ENCODE measurements around the gene CEP104. TPM values are rescaled to one million over a fixed set of nuclear protein-coding genes. Genes with fewer than 3 reads are reported as not detected.

CEP104 gene
- total and polyA plus RNA-seq, 9 of the 15 experiments (the other 6 are each of a cell fraction or from before 2014, with no cell fraction given), result 11.2 to 63.4 (median 42.6) TPM

DNA sequence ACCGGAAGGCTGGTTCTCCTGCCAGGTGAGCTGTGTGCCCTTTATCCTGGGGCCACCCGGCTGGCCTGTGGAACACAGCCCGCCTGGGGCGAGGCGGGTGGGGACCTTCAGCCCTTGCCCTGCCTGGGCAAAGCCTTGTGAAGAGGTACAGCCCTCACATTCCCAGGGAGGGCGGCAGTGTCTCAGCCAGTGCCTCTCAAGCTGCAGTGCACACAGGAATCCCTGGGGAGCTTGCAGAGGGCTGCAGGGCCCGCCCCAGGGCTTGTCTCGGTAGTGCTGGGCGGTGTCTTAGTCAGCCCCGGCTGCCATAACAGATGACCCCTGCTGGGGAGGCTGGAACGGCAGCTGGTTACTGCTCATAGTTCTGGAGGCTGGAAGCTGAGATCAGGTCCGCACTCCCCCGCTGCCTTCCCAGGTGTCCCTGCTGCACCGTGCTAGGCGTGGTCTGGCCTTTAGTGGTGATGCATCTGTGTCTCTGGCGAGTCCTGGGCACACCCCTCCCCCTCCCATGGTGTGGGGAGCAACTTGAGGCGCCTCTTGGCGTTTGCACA lies 12.8 kb upstream of the CEP104 start (continued):
- TF ChIP-seq TRIM28 (IDR thresholded peaks at IDR 0.05) (peak; percentile 43; the same call in 1 of the 2 replicates), MCM5 (IDR thresholded peaks at IDR 0.05; ENCODE audit: low read depth) (no peak), ZNF253 (CRISPR knock-in tag; conservative IDR thresholded peaks at IDR 0.05) (no peak), ESRRB (CRISPR knock-in tag; IDR thresholded peaks at IDR 0.05; ENCODE audit: borderline replicate concordance) (no peak), MED1 (CRISPR knock-in tag; IDR thresholded peaks at IDR 0.05; ENCODE audit: borderline replicate concordance) (no peak), ZNF764 (CRISPR knock-in tag; IDR thresholded peaks at IDR 0.05; ENCODE audit: low read depth) (no peak), MEF2A (IDR thresholded peaks at IDR 0.05; ENCODE audit: control insufficient read depth, low read depth, low read length) (no peak), ZNF785 (CRISPR knock-in tag; IDR thresholded peaks at IDR 0.05) (no peak), SNIP1 (IDR thresholded peaks at IDR 0.05; ENCODE audit: low read depth) (no peak), ZNF75A (CRISPR knock-in tag; IDR thresholded peaks at IDR 0.05) (no peak), MBD2 (IDR thresholded peaks at IDR 0.05; ENCODE audit: borderline replicate concordance, low read depth) (no peak), TAF7 (tag; IDR thresholded peaks at IDR 0.05) (no peak), NR2F6 (CRISPR knock-in tag; IDR thresholded peaks at IDR 0.05) (no peak), ZSCAN29 (IDR thresholded peaks at IDR 0.05) (no peak), MTA2 (IDR thresholded peaks at IDR 0.05; ENCODE audit: low read depth) (no peak), KDM4B (IDR thresholded peaks at IDR 0.05; ENCODE audit: borderline replicate concordance in 2 of 2, low read depth in 1 of 2) (no peak), TEAD4 (IDR thresholded peaks at IDR 0.05; ENCODE audit: low read length) (peak; percentile 29; the same call in 1 of the 2 replicates), TEAD4 (CRISPR knock-in tag; IDR thresholded peaks at IDR 0.05; ENCODE audit: borderline replicate concordance) (no peak), NFATC3 (IDR thresholded peaks at IDR 0.05) (no peak), NR4A1 (CRISPR knock-in tag; IDR thresholded peaks at IDR 0.05) (no peak), NR4A1 (tag; IDR thresholded peaks at IDR 0.05) (no peak), NFIC (IDR thresholded peaks at IDR 0.05) (no peak), U2AF1 (optimal IDR thresholded peaks at IDR 0.05; ENCODE audit: low read depth, low read length) (no peak), ESRRA (IDR thresholded peaks at IDR 0.05; ENCODE audit: borderline replicate concordance, low read depth) (no peak), KLF1 (tag; IDR thresholded peaks at IDR 0.05) (peak; percentile 58; the same call in 1 of the 2 replicates)
- TF ChIP-seq, protein P1, sequence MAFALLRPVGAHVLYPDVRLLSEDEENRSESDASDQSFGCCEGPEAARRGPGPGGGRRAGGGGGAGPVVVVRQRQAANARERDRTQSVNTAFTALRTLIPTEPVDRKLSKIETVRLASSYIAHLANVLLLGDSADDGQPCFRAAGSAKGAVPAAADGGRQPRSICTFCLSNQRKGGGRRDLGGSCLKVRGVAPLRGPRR (CRISPR knock-in tag; IDR thresholded peaks at IDR 0.05), result no peak
- TF ChIP-seq, protein P2, sequence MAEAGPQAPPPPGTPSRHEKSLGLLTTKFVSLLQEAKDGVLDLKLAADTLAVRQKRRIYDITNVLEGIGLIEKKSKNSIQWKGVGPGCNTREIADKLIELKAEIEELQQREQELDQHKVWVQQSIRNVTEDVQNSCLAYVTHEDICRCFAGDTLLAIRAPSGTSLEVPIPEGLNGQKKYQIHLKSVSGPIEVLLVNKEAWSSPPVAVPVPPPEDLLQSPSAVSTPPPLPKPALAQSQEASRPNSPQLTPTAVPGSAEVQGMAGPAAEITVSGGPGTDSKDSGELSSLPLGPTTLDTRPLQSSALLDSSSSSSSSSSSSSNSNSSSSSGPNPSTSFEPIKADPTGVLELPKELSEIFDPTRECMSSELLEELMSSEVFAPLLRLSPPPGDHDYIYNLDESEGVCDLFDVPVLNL (CRISPR knock-in tag; IDR thresholded peaks at IDR 0.05; ENCODE audit: low read depth), result no peak
- TF ChIP-seq, protein P3, sequence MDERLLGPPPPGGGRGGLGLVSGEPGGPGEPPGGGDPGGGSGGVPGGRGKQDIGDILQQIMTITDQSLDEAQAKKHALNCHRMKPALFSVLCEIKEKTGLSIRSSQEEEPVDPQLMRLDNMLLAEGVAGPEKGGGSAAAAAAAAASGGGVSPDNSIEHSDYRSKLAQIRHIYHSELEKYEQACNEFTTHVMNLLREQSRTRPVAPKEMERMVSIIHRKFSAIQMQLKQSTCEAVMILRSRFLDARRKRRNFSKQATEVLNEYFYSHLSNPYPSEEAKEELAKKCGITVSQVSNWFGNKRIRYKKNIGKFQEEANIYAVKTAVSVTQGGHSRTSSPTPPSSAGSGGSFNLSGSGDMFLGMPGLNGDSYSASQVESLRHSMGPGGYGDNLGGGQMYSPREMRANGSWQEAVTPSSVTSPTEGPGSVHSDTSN (CRISPR knock-in tag; IDR thresholded peaks at IDR 0.05; ENCODE audit: low read depth), result no peak
- TF ChIP-seq, protein P3 (tag; conservative IDR thresholded peaks at IDR 0.05; ENCODE audit: low read depth), result no peak
